Measurements from ENCODE around the gene CCSER1.
"Not testable (repeated sequence)": the region's sequence is repeated elsewhere in the genome, so short reads cannot be mapped to it uniquely, and the experiment has no call there.

Gene CCSER1

GRCh38 chr4:90888571-90888970 is 761.4 kb downstream of the CCSER1 start:
- Histone ChIP-seq H3K36me3 (ENCODE audit: control insufficient read depth, low read length) (no peaks in the 10 kb centered on the region), H3F3A (ENCODE audit: control insufficient read depth, insufficient read depth) (no peaks in the 10 kb centered on the region), H3K79me2 (ENCODE audit: control insufficient read depth, low read length) (no peaks in the 10 kb centered on the region), H3K27me3 (ENCODE audit: control insufficient read depth, low read length) (no peaks in the 10 kb centered on the region), H3K9me2 (replicated peaks; ENCODE audit: control insufficient read depth, low read length) (no peaks in the 10 kb centered on the region), H3K9me3 (ENCODE audit: control insufficient read depth, insufficient read depth, low read length) (no peaks in the 10 kb centered on the region), H3K4me2 (ENCODE audit: low read length) (no peak overlapping the region), H3K27ac (ENCODE audit: low read depth, low read length) (no peak overlapping the region), H4K20me1 (ENCODE audit: control insufficient read depth, insufficient read depth, low read depth, low read length) (no peaks in the 10 kb centered on the region), H3K4me3 (ENCODE audit: low read length) (no peak overlapping the region), H3K4me1 (ENCODE audit: control insufficient read depth, low read length) (no peaks in the 10 kb centered on the region)
- TF ChIP-seq EZH2phosphoT487 (IDR thresholded peaks at IDR 0.05; ENCODE audit: borderline replicate concordance, low read length) (no peak), CTCF (IDR thresholded peaks at IDR 0.05; ENCODE audit: low read depth, low read length, poor library complexity, severe bottlenecking) (no peak)

- H3K9me3 ChIP-seq (ENCODE audit: control insufficient read depth, insufficient read depth, low read length): no peaks in the 10 kb centered on the region
- TF ChIP-seq CTCF (IDR thresholded peaks at IDR 0.05; ENCODE audit: low read depth, low read length, poor library complexity, severe bottlenecking) (no peak), EZH2phosphoT487 (IDR thresholded peaks at IDR 0.05; ENCODE audit: borderline replicate concordance, low read length) (no peak)
These were observed 762.0 kb downstream of the CCSER1 start for GRCh38 chr4:90889171-90889570.

GRCh38 chr4:90903413-90903812 is 776.2 kb downstream of the CCSER1 start:
- not testable (repeated sequence) for H4K20me1 ChIP-seq (ENCODE audit: control insufficient read depth, insufficient read depth, low read depth, low read length); H3K4me3 ChIP-seq (ENCODE audit: low read length); H3K9me3 ChIP-seq (ENCODE audit: control insufficient read depth, insufficient read depth, low read length); H3K79me2 ChIP-seq (ENCODE audit: control insufficient read depth, low read length); H3K9me2 ChIP-seq (replicated peaks; ENCODE audit: control insufficient read depth, low read length); H3K4me1 ChIP-seq (ENCODE audit: control insufficient read depth, low read length); H3K27me3 ChIP-seq (ENCODE audit: control insufficient read depth, low read length); H3K27ac ChIP-seq (ENCODE audit: low read depth, low read length); H3F3A ChIP-seq (ENCODE audit: control insufficient read depth, insufficient read depth); H3K36me3 ChIP-seq (ENCODE audit: control insufficient read depth, low read length); H3K4me2 ChIP-seq (ENCODE audit: low read length)

More at GRCh38 chr4:90889171-90889570, 762.0 kb downstream of the CCSER1 start:
- H4K20me1 ChIP-seq (ENCODE audit: control insufficient read depth, insufficient read depth, low read depth, low read length): no peaks in the 10 kb centered on the region
- H3K4me2 ChIP-seq (ENCODE audit: low read length): no peak overlapping the region
- no peaks in the 10 kb centered on the region for H3K9me2 ChIP-seq (replicated peaks; ENCODE audit: control insufficient read depth, low read length)
- H3K4me1 ChIP-seq (ENCODE audit: control insufficient read depth, low read length): no peaks in the 10 kb centered on the region
- no peaks in the 10 kb centered on the region for H3K27me3 ChIP-seq (ENCODE audit: control insufficient read depth, low read length)
- H3K27ac ChIP-seq (ENCODE audit: low read depth, low read length): no peak overlapping the region
- no peak overlapping the region for H3K4me3 ChIP-seq (ENCODE audit: low read length)
- no peaks in the 10 kb centered on the region for H3K36me3 ChIP-seq (ENCODE audit: control insufficient read depth, low read length)
- H3K79me2 ChIP-seq (ENCODE audit: control insufficient read depth, low read length): no peaks in the 10 kb centered on the region
- no peaks in the 10 kb centered on the region for H3F3A ChIP-seq (ENCODE audit: control insufficient read depth, insufficient read depth)

GRCh38 chr4:90904021-90904420 is 776.8 kb downstream of the CCSER1 start:
- Histone ChIP-seq H3K27me3 (ENCODE audit: control insufficient read depth, low read length) (no peaks in the 10 kb centered on the region), H3F3A (ENCODE audit: control insufficient read depth, insufficient read depth) (no peaks in the 10 kb centered on the region), H3K4me2 (ENCODE audit: low read length) (no peak overlapping the region), H3K4me1 (ENCODE audit: control insufficient read depth, low read length) (no peaks in the 10 kb centered on the region), H3K9me3 (ENCODE audit: control insufficient read depth, insufficient read depth, low read length) (no peaks in the 10 kb centered on the region), H3K9me2 (replicated peaks; ENCODE audit: control insufficient read depth, low read length) (no peaks in the 10 kb centered on the region), H3K27ac (ENCODE audit: low read depth, low read length) (no peak overlapping the region), H3K4me3 (ENCODE audit: low read length) (no peak overlapping the region), H3K36me3 (ENCODE audit: control insufficient read depth, low read length) (no peaks in the 10 kb centered on the region), H4K20me1 (ENCODE audit: control insufficient read depth, insufficient read depth, low read depth, low read length) (no peaks in the 10 kb centered on the region), H3K79me2 (ENCODE audit: control insufficient read depth, low read length) (no peaks in the 10 kb centered on the region)
- TF ChIP-seq CTCF (IDR thresholded peaks at IDR 0.05; ENCODE audit: low read depth, low read length, poor library complexity, severe bottlenecking) (no peak), EZH2phosphoT487 (IDR thresholded peaks at IDR 0.05; ENCODE audit: borderline replicate concordance, low read length) (no peak)
